Epithelial cell of esophagus (primary cell): ENCODE results near the gene DAAM2.
A peak's percentile ranks its signal among the peaks of the same experiment; 100 is the strongest.

ENCODE experiments used
- DNase-seq: peaks from one replicate; pipeline ENCODE4 v3.0.0; 2010; ENCODE audit warnings: low read depth
- H3K4me3 ChIP-seq: 2 replicates; pipeline ENCODE4 v1.5.1; 2011; ENCODE audit warnings: mild to moderate bottlenecking, low read length, control low read depth
- TF ChIP-seq, protein P1 (sequence below): IDR thresholded peaks from 2 replicates; pipeline ENCODE4 v1.5.1; 2011; ENCODE audit warnings: low read depth, mild to moderate bottlenecking, low read length, control low read depth, inconsistent platforms; ENCODE audit not compliant: insufficient read depth; ENCODE audit errors: missing control alignments

Gene DAAM2

DNA sequence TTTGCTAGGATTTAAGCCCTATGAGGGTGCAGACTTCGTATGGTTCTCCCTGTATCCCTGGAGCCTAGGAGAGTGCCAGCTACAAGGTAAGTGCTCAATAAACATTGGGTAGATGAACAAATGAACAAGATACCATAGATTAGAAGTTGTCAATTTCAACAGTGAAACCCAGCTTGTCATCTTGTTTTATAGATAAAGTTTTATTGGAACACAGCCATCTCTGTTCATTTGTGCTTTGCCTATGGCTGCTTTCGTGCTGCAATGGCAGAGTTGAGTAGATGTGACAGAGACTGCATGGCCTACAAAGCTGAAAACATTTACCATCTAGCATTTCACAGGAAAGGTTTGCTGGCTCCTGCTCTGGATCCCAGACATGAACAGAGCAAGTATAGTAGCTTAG lies 5.6 kb downstream of the DAAM2 start:
- no peak overlapping the region for H3K4me3 ChIP-seq
- DNase-seq = no peak
- TF ChIP-seq, protein P1, sequence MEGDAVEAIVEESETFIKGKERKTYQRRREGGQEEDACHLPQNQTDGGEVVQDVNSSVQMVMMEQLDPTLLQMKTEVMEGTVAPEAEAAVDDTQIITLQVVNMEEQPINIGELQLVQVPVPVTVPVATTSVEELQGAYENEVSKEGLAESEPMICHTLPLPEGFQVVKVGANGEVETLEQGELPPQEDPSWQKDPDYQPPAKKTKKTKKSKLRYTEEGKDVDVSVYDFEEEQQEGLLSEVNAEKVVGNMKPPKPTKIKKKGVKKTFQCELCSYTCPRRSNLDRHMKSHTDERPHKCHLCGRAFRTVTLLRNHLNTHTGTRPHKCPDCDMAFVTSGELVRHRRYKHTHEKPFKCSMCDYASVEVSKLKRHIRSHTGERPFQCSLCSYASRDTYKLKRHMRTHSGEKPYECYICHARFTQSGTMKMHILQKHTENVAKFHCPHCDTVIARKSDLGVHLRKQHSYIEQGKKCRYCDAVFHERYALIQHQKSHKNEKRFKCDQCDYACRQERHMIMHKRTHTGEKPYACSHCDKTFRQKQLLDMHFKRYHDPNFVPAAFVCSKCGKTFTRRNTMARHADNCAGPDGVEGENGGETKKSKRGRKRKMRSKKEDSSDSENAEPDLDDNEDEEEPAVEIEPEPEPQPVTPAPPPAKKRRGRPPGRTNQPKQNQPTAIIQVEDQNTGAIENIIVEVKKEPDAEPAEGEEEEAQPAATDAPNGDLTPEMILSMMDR = no peak

DNA sequence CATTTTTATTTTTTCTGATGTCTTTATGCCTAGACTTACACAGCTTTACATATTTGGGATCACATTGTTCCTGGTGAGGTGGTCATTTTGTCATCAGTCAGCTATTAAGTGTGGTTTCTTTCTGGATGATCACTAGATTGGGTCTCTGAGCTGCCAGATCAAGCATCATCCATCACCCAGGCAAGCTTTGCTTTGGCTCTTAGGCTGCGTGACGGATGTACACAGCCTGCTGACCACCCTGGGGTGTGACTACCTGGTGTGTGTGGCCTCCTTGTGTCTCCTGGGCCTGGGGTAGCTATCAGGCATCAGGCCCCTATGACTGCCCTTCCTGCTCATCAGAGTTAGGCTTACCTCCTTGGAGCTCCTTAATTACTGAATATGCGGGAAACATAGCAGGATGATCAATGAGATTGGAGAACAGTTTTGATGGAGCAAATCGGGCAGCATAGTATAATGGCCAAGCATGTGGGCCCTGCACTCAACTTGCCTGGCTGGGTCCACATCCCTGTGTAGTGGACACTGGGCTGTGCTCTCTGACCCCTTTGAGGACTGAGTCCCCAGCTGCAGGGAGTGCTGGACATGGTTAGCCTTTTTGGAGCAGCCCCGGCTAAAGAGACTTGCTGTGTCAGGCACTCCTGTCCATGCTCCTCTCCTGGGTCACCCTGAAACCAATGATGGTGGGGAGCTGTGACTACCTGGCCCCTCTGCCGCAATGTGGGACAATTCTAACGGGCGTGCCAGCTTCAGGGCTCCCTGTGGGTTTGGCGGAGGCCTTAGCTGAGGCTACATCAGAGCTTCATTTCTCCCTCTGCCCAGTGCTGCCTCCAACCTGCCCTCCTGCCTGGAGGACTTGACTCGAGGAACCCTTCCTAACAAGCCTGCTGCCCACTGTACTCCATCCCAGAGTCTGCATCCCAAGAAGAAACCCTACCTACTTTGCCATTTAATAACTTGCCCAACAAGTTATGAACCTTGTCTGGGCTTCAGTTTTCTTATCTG lies 8.2 kb downstream of the DAAM2 start:
- TF ChIP-seq, protein P1 = no peak
- DNase-seq = no peak
- no peak overlapping the region for H3K4me3 ChIP-seq

DNA sequence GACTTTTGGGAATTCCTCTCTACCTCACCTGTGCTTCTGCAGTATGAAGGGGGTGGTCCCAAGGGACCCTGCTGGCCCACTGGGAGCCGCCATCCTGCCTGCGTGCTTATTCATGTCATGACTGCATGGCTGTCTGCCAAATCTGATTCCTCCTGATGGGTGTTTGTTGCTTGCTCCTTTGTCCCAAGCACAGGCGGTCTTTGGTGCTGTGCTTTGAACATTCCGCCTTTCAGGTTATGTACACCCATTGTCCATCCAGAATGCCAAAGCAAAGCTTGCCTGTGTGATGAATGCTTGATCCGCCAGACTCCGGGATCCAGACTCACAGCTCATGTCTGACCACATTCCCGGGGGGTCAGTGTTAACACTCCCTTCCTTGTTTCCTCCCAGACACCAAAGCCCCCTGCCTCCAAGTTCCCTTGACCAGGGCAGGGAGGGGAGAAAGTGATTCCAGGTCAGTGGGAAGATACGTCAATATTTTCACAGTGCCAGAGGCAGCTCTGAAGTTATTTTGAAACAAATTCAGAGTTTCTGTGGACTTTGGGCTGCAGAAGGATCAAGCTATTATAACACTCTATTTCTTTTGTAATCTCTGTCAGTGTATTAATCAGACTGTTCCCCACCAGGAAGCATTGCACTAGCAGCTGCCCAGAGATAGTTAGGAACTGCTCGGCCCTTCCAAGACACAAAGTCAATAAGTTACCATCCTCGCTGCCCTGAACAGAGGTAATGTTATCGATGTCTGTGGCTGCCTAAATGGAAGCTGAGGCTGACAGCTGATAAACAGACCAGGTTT lies 9.5 kb downstream of the DAAM2 start:
- no peak overlapping the region for H3K4me3 ChIP-seq
- TF ChIP-seq, protein P1 = no peak
- DNase-seq = no peak

DNA sequence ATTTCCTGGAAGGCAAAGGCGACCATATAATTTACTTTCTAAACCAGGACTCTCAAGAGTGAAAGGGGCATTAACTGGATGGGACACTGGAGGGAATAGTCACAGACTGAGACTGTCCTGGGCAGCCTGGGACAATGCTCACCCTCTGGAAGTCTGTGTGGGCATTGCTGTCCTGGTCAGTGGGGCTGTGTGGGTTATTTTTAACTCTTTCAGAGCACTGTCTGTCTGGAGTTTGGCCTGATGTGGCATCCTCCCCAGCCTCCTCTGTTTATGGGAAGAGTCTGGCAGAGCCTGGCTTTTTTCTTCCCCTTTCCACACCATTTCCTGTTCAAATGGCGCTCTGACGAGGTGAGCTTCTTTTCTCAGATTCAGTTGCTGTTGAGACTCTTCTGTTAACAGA lies 11.7 kb downstream of the DAAM2 start:
- no peak for DNase-seq
- TF ChIP-seq, protein P1 = no peak
- no peak overlapping the region for H3K4me3 ChIP-seq

DNA sequence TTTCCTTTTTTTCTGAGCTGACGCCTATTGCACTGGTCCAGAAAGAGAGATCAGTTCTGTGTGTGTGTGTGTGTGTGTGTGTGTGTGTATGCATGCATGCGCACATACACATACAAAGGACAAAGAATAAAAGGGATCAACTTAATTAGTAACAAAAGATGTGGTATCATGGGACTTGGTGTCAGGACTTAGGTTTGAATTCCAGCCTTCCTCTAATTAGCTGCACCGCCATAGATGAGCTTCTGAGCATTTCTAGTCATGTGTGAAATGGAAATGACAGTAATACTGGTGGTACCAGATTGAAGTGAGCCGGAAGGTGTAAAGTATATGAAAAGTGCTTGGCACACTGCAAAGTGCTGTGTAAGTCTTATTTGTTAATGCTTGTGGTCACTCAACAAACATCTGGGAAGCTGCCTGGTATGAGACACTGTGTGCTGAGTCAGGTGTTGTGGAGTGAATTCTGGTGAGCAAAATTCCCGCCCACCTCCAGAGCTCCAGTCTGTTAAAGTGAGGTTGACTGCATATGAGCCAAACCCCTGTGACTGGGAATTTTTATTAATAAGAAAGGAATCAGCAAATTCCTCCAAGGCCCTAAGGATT lies 12.4 kb downstream of the DAAM2 start:
- no peak overlapping the region for H3K4me3 ChIP-seq
- TF ChIP-seq, protein P1 = no peak
- DNase-seq = peak; percentile 20

DNA sequence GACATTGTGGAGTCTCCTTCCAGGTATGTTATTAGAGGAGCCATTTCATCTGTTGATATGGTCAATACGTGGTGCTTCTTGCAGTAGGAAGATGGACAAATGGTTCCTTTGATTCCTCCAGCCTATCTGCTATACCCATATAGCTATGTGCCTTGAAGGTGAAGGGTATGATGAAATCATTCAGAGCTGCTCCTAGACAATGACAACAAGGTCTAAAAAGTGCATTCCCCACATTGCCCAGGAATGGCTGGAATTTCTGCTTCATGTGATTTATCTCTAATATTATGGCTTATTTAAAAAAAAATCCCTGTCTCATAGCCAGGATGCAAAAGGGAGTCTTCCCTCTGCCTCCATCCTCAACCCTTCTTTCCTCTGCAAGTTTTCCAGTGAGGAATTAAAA lies 14.1 kb downstream of the DAAM2 start:
- H3K4me3 ChIP-seq = no peak overlapping the region
- DNase-seq = no peak
- TF ChIP-seq, protein P1 = no peak
